Measurements from ENCODE around the gene CXCL10.

GRCh38 chr4:76002176-76002575 lies 21.1 kb downstream of the CXCL10 start:
- TF ChIP-seq, protein P1, sequence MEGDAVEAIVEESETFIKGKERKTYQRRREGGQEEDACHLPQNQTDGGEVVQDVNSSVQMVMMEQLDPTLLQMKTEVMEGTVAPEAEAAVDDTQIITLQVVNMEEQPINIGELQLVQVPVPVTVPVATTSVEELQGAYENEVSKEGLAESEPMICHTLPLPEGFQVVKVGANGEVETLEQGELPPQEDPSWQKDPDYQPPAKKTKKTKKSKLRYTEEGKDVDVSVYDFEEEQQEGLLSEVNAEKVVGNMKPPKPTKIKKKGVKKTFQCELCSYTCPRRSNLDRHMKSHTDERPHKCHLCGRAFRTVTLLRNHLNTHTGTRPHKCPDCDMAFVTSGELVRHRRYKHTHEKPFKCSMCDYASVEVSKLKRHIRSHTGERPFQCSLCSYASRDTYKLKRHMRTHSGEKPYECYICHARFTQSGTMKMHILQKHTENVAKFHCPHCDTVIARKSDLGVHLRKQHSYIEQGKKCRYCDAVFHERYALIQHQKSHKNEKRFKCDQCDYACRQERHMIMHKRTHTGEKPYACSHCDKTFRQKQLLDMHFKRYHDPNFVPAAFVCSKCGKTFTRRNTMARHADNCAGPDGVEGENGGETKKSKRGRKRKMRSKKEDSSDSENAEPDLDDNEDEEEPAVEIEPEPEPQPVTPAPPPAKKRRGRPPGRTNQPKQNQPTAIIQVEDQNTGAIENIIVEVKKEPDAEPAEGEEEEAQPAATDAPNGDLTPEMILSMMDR (conservative IDR thresholded peaks at IDR 0.05; ENCODE audit: low read depth, low read length) = no peak
- TF ChIP-seq FOS (IDR thresholded peaks at IDR 0.05; ENCODE audit: low read depth, low read length) (no peak), POLR2A (IDR thresholded peaks at IDR 0.05; ENCODE audit: low read depth, low read length) (no peak), MAZ (IDR thresholded peaks at IDR 0.05; ENCODE audit: borderline replicate concordance, low read depth, low read length) (no peak), RCOR1 (IDR thresholded peaks at IDR 0.05; ENCODE audit: insufficient replicate concordance, low read length) (no peak), SMC3 (IDR thresholded peaks at IDR 0.05; ENCODE audit: low read depth, low read length) (no peak), CEBPB (IDR thresholded peaks at IDR 0.05; ENCODE audit: low read depth, low read length) (peak; percentile 67), MXI1 (IDR thresholded peaks at IDR 0.05; ENCODE audit: borderline replicate concordance, low read depth, low read length) (no peak), CHD1 (IDR thresholded peaks at IDR 0.05; ENCODE audit: low read depth, low read length) (no peak), RFX5 (IDR thresholded peaks at IDR 0.05; ENCODE audit: low read depth, low read length) (no peak)
